Stimulated activated naive CD4-positive, alpha-beta T cell (primary cell): ENCODE measurements around the gene CCNC.
"Not testable (repeated sequence)": the region's sequence is repeated elsewhere in the genome, so short reads cannot be mapped to it uniquely, and the experiment has no call there.

Source experiments
- DNase-seq, 6 experiments: peaks; one replicate each; lab custom pipeline; 2025; lab: John Stamatoyannopoulos, UW

The CCNC gene

DNA sequence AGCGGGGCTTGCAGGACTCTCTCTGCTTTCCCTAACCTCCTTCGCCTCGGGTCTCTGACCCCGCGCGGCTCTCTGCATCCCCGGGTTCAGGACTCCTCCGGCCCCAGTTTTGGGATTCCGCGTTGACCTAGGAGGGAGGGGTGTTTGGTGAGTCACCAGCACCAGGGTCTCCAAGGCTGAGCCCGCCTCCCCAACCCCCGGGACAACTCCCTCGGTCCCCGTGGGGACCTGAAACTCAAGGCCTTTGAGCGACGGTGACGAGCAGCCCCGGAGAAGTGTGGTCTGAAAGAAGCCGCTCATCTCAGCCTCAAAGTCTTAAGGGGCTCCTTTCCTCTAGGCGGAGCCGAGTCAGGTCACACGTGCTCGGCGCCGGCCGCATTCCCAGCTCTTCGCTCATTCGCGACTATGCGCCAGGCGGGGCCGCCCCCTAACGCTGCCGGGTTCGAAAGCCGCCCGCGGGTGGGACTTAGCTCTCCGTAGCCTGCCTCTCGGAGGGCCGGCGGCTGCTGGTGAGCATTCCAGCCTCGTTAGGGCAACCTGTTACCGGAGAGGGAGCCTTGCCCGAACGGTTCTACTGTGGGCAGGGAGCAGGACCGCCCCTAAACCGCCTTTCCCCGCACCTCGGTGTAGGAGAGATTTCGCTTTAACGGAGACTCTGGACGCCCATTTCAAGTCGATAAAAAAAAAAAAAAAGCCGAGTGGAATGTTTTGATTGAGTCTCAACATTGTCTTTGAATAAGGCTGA lies 35.1 kb upstream of the CCNC start:
- peak in 2 of 6 experiments; percentile 14 to 59 for DNase-seq

DNA sequence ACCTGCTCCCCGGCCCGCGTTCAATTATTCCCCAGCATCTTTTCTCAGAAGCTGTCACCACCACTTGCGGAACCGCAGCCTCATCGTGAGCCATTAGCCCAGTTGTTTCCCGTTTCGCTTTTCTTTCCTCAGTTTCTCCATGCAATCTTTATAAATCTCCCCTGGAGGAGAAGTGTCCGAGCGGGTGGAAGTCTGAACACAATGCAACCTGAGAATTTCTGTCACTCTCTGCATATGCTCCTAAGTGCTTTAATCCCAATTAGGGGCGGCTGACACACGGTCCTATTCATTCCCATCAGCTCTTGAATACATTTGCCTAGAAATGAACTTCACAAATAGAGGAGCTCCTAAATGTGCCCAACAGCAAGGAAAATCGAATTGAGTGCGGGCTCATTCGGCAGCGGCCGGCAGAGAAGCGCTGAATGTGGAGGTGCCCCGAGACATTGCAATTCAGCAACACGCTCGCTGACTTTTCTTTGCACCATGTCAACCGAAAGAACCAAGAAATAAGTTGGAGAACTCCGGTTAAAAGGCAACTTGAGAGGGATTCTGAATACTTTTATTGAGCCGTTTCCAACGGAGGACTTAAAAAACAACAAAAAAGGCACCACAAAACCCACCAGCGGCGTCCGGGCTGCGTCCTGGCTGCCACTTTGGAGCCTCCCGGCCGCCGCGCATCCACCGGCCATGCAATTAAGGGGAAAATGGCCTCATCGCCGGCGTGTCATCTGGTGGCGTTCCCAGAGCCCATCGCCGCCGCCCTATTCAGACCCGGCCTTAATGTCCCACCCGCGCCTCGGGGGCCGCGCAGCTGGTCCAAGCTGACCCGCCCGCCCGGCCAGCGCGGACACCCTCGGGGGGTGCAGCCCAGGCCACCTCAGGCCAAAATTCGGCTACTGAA lies 34.3 kb upstream of the CCNC start:
- DNase-seq: peak in 1 of 6 experiments; percentile 21

DNA sequence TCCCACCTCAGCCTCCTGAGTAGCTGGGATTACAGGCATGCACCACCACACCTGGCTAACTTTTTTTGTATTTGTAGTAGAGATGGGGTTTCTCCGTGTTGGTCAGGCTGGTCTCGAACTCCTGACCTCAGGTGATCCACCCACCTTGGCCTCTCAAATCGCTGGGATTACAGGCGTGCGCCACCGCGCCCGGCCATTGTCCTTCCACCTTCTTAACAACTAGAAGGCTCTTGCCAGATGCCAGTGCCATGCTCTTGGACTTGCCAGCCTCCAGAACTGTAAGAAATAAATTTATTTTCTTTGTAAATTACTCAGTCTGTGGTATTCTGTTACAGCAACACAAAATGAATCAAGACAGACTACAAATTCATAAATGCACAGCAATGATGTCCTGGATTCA lies 26.2 kb upstream of the CCNC start:
- DNase-seq: not testable (repeated sequence)

DNA sequence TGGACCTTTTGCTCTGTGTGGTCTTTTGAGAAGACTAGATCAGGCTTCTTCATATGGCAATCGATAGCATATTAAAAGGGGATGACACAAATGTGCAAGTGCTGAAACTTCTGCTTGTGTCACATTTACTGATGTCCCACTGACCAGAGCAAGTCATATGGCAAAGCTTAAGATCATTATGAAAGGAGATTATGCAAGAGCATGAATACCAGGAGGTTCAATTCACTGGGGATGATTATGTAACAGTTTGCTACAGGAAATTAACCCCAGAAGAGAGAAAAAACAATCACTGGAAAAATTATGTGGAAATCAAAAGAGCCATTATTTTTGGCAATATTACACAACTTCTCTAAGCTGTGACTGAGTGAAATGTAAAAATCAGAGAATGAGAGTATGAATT lies 24.4 kb upstream of the CCNC start:
- DNase-seq: no peak

DNA sequence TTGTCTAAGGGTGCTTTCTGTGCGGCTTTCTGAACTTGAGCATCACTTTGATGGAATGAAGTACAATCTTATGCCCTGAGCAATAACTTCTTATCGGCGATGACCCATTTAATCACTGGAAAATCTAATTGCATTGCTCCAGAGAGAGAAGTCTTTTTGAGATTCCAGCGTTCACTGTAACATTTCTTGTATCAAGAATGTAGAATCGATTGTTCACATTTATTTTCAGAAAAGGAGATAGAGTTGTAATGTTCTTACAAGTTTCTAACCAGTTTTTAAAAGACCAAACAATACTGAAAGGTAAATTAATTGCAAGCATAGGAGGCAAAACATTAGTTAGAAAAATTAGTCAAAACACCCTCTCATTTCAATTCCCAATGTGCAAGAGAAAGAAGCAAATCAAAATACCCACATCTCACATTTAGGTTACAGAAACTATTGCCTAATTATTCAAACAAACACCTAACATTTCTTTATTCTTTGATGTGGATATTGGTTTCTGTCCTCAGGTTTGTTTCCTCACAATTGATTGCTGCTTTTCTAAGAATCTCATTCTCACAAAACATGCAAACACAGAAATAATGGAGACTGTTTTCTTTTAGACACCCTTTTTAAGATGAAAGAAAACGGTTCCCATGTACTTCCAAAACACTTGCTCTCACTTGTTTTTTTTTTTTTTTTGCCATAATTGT lies 23.4 kb upstream of the CCNC start:
- DNase-seq: no peak

DNA sequence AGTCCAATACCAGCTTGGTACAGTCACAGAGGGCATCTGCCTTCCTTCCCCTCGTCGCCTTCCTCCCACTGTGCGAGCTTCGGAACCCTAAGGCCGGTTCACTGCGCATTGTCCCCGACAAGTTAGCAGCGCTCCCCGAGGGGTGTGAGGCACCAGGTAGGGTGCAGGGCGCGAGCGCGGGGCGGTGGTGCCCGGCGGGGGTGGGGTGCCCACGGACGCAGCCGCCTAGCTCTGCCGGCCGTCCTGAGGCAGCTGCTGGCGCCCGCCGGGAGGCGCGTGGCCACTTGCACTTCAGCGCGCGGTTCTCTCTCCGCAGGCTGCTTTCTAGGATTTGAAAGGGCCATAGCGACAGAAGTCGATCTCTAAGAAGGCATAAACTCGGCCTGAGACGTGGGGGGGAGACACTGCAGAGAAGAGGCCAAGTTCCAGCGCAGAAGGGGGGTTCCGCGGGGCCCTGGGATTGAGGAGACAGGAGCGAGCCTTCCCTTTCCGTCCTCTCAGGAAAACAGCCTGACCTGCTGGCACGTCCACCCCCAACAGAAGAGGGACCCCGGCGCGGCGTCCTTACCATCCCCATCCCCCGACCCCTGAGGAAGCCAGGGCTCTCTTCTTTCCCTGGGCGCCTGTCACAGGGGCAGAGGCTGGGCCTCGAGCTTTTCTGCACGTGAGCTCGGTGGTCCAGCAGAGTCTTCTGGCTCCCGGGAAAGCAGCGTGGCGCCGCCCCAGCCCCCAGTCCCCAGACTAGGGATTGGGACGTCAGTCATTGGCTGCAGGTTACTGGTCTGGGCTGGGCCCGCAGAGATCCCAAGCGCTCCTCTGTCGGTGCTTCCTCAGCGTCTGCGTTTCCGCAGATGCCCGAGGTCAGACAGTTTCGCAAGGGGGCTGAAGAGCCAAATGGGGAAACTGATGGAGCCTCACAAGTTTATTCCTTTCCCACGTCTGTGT lies 22.5 kb upstream of the CCNC start:
- DNase-seq: no peak

DNA sequence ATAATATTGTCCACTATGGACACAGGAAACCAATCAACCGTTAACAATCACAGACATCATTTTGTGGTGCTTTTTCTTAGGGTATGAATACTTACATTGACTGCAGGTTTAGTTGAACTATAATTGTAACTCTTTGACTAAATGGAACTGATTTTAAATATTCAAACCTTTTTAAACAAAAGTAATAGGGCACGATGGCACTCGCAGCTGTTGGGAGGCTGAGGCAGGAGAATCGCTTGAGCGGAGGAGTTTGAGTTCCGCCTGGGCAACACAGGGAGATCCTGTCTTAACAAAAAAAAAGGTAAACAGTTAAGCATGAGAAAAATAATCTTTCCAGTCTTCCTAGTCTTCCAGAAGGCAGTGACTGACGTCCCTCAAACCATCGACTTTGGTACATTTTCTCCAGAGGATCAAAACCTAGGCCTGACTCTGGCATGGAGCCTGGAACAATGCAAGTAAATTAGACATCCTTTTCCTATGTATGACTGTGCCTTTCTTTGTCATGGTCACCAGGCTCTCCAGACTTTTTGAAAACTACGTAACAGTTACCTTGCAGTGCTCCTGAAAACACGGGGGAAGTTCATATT lies 21.5 kb upstream of the CCNC start:
- DNase-seq: no peak

DNA sequence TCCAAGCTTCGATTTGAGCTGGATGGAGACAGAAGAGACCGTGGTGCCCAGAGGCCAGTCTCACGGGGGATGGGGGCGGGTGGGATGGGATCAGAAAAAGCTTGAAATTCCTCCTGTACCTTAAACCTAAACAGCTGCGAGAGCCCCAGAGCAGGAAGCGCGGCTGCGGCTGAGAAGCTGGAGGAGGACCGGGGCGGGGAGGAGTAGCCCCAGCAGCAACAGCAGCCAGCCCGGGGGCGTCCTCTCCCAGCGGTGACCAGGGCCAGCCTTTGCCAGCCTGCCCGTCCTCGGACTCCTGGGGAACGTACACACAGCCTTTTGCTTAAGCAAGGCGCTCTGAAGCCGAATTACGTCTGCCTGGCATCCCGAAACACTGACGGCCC lies 20.8 kb upstream of the CCNC start:
- no peak for DNase-seq

DNA sequence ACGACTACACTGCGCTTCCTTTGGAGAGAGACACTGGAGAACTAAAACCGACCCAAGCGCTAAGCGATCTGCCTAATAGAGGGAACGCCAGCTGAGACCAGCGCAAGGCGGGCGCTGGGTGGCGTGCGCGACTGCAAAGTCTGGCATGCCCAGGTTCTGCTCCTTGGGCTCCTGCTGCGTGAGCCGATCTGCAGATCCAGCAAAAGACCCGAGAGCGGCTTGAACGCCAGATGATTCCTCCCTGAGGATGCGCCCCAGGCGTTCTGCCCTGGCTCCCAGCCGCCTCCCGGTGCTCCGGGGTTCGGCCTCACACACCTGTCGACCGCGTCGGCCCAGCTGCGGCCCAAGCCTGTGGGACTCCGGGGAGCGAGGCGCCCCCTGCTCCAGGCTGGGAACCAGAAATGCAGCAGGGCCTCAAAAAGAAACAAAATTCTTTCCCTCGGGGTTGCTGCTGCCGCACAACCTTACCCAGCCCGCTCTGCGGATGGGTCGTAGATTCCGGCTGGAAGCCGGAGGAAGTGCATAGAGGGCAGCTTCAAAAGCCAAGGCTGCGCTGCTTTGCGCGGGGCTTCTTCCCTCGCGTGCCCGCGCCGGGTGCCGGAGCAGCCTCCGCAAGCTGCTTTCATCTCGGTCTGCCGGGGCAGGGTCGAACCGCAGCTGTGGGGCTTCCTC lies 20.3 kb upstream of the CCNC start:
- peak; percentile 37 to 72 (median 44) for DNase-seq

DNA sequence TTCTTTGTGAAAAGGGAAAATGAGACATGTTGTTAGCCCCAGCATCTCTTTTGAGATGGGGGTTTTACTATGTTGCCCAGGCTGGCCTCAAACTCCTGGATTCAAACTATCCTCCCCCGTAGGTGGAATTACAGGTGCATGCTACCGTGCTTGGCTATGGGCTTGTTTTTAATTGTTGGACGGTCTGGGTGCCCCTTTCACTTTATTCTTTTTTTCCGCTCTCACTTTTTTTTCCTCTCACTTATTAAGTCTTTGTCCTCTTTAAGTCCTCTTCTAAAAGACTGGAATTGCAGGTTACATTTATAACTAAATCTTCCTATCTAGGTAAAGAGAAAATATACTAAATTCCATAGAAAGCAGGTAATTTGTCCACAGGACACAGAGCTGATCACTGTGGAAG lies 19.3 kb upstream of the CCNC start:
- no peak for DNase-seq

DNA sequence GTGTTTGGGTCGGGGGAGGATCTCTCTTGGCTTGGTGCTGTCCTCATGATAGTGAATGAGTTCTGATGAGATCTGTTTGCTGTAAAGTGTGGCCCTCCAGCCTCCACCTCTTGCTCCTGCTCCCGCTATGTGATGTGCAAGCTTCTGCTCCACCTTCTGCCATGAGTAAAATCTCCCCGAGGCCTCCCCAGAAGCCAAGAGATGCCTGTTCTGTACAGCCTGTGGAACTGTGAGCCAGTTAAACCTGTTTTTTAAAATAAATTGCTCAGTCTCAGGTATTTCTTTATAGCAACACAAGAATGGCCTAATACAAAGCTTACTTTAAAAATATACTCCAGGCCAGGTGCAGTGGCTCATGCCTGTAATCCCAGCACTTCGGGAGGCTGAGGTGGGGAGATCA lies 11.3 kb upstream of the CCNC start:
- no peak for DNase-seq

DNA sequence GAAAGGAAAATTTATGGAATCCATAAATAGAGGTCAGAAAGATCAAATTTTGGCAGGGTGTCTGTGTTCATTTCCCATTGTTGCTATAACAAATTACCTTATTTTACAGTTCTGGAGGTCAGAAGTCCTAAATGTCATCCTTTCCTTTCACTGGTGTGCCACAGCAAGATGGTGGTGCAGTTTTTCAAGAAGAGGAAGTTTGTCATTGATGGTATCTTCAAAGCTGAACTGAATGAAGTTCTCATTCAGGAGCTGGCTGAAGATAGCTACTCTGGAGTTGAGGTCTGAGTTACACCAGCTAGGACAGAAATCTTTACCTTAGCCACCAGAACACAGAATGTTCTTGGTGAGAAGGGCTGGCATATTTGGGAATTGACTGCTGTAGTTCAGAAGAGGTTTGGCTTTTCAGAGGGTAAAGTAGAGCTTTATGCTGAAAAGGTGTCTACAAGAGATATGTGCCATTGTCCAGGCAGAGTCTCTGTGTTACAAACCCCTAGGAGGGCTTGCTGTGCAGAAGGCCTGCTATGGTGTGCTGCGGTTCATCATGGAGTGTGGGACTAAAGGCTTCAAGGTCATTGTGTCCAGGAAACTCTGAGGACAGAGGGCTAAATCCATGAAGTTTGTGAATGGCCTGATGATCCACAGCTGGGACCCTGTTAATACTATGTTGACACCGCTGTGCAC lies 7.2 kb upstream of the CCNC start:
- no peak for DNase-seq

DNA sequence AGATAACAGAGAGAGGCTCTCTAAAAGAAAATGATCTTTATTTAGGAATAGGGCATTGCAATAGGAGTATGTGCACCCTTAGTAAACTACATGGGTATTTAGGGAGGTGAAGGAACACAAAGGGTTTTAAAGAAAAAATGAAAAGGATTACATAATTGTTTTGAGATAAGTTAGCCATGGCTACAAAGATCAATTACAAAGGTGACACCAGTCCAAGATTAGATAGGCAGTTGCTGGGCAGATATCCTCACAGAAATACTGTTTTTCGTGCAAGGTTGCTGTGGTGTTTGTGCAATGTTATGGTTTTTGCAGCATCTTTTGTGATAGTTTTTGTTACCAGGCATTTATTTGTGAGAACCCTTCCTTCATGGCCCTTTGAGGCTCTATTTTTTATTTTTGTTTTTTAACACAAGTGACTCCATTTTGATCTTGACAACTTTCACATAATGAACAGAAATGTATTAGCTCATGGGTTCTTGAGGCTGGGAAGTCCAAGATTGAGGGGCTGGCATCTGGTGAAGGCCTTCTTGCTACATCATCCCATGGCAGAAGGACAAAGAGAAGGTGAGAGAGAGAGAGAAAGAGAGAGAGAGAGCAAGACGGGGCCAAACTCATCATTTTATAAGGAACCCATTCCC lies 5.6 kb upstream of the CCNC start:
- DNase-seq: no peak

DNA sequence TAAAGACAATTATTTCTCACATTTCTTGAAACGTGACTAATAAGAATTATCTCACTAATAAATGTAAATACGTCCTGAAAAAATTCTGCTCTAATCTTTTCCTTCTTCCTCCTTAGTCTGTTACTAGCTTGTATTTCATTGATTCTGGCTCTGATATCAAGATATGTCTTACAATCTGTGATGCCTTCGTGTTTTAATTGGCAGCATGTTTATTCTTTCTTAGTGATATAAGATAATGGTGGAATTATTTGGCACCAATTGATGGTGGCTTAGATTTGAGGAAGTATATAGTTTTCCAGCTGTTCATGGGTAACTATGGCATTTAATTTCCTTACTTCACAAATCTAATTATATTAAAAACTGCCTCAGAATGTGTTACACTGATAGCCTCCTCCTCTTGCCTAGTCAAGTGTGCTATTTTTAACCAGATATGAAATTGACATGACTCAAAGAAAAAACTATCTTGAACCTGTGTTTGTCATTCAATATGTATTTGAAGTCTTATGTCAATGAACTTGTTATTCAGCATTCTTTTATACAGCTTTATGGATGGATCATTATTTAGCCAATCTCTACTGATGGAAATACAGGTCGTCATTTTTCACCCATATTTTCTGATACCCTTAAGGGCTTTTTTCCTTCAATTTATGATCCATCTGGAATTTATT lies 5.3 kb downstream of the CCNC start:
- no peak for DNase-seq

DNA sequence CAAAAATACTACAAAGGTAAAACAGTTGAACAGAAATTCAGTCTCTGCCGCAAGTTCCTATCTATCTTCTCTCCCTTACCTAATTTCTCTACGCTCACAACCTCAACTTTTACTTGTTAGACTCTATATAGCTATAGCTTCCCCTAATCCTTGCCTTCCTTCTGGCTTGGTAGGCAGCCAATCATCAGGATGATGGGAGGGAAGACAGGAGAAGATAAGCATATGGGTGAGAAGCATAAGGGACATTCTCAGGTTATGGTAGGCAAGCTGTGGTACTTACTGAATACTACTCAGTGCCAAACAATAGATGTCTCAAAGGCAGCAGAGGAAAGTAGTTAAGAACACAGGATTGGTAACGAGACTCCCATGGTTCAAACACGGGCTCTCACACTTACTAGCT lies 7.8 kb downstream of the CCNC start:
- no peak for DNase-seq

DNA sequence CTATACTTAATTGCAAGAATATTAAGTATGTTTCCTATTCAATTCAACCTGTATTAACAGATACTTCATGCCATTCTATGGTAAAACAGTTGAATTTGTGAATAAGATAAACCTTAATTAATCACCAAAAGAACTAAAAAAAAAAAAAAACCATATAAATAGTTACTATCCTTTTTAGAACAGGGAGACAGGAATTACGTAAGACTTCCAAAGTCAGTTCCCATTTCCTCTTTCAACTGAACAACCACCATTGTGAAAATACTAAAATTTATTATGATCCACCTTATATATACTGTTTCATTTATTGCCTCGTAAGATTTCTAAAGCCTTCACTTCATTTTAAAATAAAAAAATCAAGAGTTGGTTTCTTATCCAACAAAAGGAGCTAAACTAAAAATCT lies 9.4 kb downstream of the CCNC start:
- DNase-seq: no peak

DNA sequence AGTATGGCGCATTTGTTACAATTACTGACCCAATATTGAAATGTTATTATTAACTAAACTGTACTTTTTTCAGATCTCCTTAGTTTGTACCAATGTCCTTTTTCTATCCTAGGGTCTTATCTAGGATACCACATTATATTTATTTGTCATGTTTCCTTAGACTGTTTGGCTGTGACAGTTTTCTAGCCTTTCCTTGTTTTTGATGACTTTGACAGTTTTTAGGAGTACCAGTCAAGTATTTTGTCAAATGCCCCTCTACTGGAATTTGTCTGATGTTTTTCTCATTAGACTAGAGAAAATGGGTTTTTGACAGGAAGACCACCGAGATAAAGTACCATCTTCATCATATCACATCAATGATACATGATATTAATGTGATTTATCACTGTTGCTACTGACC lies 14.6 kb downstream of the CCNC start:
- no peak for DNase-seq

DNA sequence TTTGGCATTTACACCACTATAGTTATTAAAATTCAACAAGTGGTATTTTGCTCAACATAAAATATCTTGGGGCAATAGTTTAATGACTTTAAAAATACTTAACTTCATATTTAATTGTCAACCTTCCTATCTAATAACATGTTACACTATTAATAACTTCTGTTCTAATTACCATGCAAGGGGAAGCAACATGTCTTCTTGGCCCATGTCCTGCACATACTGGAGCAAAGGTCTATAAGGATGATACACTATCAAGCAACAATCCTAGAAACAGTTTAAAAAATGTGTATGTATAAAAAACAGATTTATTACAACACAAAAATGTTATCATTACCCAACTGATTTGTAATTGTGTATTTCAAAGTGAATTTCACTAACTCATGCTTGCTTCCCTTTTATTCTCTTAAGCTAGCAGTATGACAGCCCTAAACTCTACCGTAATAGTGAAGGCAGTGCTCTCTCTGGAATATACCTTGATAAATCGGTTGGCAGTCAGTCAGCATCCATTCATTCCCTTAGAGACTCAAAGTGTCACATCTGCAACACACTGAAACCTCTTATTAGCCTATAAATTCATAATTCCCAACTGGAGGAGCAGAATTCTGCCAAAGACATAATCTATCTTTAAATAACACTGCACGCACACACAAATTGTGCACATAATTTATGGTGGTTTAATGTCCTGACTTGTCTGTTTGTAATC lies 18.3 kb downstream of the CCNC start:
- no peak for DNase-seq
